ENCODE data around the gene IRS2.
"Not testable (repeated sequence)": the region's sequence is repeated elsewhere in the genome, so short reads cannot be mapped to it uniquely, and the experiment has no call there.

The IRS2 gene

GRCh38 chr13:109740121-109740520, 46.3 kb downstream of the IRS2 start:
- TF ChIP-seq, protein P1, sequence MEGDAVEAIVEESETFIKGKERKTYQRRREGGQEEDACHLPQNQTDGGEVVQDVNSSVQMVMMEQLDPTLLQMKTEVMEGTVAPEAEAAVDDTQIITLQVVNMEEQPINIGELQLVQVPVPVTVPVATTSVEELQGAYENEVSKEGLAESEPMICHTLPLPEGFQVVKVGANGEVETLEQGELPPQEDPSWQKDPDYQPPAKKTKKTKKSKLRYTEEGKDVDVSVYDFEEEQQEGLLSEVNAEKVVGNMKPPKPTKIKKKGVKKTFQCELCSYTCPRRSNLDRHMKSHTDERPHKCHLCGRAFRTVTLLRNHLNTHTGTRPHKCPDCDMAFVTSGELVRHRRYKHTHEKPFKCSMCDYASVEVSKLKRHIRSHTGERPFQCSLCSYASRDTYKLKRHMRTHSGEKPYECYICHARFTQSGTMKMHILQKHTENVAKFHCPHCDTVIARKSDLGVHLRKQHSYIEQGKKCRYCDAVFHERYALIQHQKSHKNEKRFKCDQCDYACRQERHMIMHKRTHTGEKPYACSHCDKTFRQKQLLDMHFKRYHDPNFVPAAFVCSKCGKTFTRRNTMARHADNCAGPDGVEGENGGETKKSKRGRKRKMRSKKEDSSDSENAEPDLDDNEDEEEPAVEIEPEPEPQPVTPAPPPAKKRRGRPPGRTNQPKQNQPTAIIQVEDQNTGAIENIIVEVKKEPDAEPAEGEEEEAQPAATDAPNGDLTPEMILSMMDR (IDR thresholded peaks at IDR 0.05; ENCODE audit: borderline replicate concordance, insufficient read depth, low read depth, low read length) = no peak
- no peak overlapping the region for H3K4me3 ChIP-seq (ENCODE audit: low read depth, low read length)

- TF ChIP-seq, protein P1 (IDR thresholded peaks at IDR 0.05; ENCODE audit: borderline replicate concordance, insufficient read depth, low read depth, low read length) = no peak
- H3K4me3 ChIP-seq (ENCODE audit: low read depth, low read length) = no peak overlapping the region
These were observed 48.1 kb downstream of the IRS2 start for GRCh38 chr13:109738298-109738746.

DNA sequence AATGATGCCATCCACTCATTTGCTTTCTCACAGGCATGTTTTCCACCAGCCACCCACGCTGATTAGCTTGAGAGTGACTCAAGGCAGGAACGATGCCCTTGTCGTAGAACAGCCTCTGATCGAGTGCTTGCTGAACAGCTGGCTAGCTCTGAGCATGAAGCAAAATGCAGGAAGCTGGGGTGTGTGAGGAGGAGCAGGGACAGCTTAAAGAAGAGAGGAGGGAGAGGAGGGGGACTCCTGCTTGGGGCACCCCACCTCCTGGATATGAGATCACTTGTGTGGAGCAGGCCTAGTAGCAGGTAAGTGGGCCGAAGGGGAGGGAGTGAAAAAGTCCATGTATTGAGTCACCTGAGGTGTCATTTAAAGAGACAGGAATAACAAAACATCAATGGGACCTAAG, 48.8 kb downstream of the IRS2 start:
- no peak overlapping the region for H3K4me3 ChIP-seq (ENCODE audit: low read depth, low read length)
- TF ChIP-seq, protein P1 (IDR thresholded peaks at IDR 0.05; ENCODE audit: borderline replicate concordance, insufficient read depth, low read depth, low read length) = no peak

DNA sequence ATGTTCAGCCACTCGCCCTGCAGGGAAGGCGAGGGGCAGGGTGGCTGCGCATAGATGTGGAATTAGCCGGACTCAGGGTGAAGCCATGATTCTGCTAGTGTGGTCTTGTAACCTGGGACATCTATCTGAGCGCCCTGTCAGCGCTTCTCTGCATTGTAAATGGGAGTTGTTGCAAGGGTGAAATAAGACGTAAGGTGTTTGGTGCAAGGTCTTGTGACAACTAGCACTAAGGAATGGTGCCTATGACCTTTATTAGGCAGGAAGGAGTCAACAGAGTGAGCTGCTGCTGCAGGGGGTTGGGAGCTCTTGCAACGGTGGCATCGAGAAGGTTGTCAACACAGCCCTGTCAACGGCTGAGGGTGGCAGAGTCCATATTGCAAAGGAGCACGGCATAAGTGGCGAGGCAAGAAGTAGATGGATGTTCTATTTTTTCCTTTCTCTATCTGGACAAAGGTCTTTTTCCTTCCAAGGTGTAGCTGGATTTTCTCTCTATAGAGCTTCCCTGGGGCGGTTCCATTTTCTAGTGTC, 49.3 kb downstream of the IRS2 start:
- TF ChIP-seq, protein P1 (IDR thresholded peaks at IDR 0.05; ENCODE audit: borderline replicate concordance, insufficient read depth, low read depth, low read length) = no peak
- no peak overlapping the region for H3K4me3 ChIP-seq (ENCODE audit: low read depth, low read length)

DNA sequence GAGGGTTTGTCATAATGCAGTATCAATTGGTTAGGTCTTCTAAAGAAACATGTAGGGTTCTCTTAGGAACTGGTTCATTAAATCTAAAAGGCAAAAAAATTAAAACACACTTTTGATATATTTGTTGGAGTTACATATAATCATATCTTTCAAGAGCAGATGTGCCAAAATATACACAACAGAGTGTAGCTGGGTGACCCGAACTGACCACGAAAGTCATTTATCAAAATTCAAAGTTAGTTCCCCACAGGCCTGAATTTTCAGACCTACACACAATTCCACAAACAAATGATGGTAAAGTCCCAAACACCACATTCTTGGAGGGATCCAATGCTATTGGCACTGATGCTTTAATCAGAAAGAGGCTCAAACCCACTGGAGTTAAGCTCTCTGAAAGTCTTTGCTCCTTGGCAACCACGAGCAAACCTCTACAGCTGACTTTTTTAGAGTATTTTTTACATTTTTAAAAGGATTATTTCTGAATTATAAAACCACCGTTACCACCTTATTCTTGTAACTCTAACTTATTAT, 50.9 kb downstream of the IRS2 start:
- H3K4me3 ChIP-seq (ENCODE audit: low read depth, low read length) = no peak overlapping the region
- TF ChIP-seq, protein P1 (IDR thresholded peaks at IDR 0.05; ENCODE audit: borderline replicate concordance, insufficient read depth, low read depth, low read length) = no peak

DNA sequence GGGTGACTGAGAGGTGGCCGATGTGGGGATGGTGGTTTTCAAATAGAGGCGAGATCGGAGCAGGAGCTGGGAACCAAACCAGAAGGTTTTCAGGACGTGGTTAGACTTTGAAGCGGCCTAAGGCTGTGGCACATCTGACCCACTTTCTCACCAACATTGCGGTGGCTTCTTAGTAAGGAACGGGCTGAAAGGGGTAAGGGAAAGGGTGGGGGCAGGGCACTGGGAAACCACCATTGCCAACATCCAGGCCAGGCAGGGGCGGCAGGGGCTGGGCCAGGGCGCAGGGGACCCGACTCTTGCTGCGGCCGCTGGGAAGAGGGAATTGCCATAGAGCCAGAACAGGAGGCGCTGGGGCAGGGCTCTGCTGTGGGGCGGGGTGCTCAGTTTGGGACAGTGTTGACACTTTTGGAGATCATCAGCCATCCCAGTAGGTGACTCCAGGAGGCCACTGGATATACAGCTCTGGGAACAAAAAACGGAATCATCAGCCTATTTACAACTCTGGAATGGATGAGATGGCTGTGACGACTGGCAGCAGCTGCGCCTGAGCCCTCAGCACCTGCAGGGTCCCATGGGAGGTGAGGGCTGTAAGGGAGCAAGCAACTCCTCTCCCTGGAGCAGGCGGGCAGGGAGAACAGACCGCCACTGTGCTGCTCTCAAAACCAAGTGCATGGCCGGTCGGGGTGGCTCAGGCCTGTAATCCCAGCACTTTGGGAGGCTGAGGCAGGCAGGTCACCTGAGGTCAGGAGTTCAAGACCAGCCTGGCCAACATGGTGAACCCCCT, 52.2 kb downstream of the IRS2 start:
- TF ChIP-seq, protein P1 (IDR thresholded peaks at IDR 0.05; ENCODE audit: borderline replicate concordance, insufficient read depth, low read depth, low read length) = no peak
- no peak overlapping the region for H3K4me3 ChIP-seq (ENCODE audit: low read depth, low read length)

DNA sequence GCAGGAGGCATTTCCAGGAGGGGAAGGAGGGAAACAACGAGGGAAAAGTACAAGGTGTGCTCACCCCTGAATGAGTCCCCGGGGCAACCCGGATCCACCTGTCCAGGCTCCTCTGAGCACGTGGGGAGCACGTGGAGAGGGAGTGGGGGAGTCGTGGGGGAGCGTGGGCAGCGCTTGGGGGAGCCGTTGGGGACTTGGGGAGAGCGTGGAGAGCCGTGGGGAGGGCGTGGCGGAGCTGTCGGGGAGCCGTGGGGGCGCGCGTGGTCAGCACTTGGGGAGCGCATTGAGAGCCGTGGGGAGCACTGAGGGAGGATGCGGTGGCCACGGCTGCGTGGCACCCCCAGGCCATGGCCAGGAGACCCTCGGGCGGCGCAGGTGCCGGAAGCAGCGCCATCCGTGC, 52.8 kb downstream of the IRS2 start:
- no peak overlapping the region for H3K4me3 ChIP-seq (ENCODE audit: low read depth, low read length)
- TF ChIP-seq, protein P1 (IDR thresholded peaks at IDR 0.05; ENCODE audit: borderline replicate concordance, insufficient read depth, low read depth, low read length) = no peak

DNA sequence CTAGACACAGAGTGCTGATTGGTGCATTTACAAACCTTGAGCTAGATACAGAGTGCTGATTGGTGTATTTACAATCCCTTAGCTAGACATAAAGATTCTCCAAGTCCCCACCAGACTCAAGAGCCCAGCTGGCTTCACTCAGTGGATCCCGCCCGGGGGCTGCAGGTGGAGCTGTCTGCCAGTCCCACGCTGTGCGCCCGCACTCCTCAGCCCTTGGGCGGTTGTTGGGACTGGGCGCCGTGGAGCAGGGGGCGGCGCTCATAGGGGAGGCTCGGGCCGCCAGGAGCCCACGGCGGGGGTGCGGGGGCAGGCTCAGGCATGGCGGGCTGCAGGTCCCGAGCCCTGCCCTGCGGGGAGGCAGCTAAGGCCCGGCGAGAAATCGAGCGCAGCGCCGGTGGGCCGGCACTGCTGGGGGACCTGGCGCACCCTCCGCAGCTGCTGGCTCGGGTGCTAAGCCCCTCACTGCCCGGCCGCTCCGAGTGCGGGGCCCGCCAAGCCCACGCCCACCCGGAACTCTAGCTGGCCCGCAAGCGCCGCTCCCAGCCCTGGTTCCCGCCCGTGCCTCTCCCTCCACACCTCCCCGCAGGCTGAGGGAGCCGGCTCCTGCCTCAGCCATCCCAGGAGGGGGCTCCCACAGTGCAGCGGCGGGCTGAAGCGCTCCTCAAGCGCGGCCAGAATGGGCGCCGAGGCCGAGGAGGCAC, 53.8 kb downstream of the IRS2 start:
- H3K4me3 ChIP-seq (ENCODE audit: low read depth, low read length) = not testable (repeated sequence)
